Inferior parietal cortex (tissue), 1 donor: ENCODE results near the gene E4F1.

Source experiments
- DNase-seq: peaks from one replicate; pipeline ENCODE4 v3.0.0-alpha.2; 2016; ENCODE audit errors: extremely low spot score

The E4F1 gene, protein sequence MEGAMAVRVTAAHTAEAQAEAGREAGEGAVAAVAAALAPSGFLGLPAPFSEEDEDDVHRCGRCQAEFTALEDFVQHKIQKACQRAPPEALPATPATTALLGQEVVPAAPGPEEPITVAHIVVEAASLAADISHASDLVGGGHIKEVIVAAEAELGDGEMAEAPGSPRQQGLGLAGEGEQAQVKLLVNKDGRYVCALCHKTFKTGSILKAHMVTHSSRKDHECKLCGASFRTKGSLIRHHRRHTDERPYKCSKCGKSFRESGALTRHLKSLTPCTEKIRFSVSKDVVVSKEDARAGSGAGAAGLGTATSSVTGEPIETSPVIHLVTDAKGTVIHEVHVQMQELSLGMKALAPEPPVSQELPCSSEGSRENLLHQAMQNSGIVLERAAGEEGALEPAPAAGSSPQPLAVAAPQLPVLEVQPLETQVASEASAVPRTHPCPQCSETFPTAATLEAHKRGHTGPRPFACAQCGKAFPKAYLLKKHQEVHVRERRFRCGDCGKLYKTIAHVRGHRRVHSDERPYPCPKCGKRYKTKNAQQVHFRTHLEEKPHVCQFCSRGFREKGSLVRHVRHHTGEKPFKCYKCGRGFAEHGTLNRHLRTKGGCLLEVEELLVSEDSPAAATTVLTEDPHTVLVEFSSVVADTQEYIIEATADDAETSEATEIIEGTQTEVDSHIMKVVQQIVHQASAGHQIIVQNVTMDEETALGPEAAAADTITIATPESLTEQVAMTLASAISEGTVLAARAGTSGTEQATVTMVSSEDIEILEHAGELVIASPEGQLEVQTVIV

DNA sequence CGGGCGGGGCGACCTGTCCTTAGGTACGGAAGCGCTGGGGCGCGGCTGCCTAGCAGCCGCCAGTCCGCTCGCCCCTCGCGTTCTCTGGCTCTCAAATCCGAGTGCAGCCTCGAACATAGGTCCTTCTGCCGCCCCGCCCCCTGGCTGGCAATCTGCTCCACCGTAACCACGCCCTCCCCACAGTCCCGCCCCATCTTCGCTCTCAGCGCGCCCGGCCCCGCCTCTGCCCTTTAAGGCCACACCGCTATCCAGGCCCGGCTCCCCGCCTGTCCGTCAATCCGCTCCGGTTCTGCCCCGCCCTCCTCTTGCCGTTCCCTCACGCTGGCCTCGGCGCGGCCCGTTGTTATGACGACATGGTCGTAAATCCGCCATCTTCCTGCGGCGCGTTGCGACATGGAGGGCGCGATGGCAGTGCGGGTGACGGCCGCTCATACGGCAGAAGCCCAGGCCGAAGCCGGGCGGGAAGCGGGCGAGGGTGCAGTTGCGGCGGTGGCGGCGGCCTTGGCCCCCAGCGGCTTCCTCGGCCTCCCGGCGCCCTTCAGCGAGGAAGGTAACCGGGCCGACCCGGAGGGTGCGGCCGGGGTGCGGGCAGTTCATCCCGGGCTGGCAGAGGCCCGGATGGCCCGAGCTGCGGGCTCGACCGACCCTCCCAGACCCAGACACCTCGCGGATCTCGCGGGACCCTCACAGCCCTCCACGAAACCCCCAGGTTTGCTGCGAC, at the start of gene E4F1:
Gene E4F1, plus strand, starts transcription at position 371 of the 721 bp plus-strand sequence. Its CDS starts 23 bp downstream, at position 394.
- DNase-seq: peak; percentile 97

DNA sequence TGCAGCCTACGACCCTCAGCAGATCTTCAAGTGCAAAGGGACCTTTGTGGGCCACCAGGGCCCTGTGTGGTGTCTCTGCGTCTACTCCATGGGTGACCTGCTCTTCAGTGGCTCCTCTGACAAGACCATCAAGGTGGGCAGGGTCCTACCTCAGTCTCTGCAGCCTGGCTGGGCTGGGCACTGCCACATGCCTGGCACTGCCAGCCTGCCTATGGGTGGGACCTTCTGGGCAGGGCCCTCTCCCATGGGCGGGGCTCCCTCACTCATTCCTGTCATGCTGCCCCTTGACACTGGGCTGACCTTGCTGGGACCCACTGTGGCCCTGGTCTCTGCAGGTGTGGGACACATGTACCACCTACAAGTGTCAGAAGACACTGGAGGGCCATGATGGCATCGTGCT, 49.5 kb upstream of the E4F1 start:
- DNase-seq: no peak

DNA sequence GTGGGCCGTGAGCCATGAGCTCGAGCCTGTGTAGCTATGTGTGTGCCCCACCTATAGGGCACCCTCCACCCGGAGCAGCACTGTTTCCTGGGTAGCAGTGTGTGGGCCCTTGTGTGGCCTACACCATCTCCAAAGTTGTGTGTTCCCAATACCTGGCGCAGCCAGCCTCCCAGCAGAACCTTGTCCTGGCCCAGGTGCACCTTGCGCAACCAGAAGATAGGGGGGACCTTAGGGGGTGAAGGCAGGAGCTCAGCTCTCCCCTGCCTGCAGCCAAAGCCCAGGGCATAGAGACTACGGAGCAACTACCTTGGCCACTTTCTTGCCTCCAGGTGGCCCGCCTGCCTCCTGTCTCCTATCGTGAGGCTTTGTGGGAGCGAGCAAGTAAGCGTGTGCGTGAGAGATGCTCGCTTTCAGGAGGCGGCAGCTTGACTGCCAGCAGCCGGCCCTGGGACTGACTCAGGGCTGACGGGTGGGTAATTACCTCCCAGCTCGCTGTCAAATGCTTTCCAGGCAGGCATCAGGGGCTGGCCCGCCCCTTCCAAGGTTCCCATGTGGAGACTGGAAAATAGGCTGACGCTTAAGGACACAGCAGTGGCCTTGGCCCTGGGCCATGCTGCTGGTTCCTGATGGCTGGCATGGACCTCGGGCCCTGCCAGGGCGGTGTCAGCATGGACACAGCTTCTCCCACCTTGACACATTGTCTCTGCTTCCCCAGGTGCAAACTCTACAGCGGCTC, 48.8 kb upstream of the E4F1 start:
- DNase-seq: no peak

DNA sequence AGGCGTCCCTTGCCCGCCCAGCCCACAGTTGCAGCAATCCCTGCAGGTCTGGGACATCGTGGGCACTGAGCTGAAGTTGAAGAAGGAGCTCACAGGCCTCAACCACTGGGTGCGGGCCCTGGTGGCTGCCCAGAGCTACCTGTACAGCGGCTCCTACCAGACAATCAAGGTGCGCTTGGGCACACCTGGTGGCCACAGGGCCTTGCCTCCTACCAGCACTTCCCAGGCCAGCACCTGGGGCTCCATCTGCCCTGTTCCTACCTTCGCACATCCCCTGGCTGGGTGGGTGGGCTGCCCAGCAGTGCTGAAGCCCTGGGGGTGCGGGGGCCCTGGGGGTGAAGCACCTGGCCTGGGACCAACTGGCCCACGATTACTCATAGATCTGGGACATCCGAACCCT, 47.9 kb upstream of the E4F1 start:
- no peak for DNase-seq

DNA sequence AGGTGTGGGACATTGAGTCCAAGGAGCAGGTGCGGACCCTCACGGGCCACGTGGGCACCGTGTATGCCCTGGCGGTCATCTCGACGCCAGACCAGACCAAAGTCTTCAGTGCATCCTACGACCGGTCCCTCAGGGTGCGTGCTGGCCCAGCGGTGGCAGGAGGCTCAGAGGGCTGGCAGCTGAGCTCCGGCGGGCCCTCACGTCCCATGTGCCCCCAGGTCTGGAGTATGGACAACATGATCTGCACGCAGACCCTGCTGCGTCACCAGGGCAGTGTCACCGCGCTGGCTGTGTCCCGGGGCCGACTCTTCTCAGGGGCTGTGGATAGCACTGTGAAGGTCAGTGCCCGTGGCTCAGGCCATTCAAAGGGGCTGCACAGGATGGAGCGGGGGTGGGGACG, 47.3 kb upstream of the E4F1 start:
- DNase-seq: no peak

DNA sequence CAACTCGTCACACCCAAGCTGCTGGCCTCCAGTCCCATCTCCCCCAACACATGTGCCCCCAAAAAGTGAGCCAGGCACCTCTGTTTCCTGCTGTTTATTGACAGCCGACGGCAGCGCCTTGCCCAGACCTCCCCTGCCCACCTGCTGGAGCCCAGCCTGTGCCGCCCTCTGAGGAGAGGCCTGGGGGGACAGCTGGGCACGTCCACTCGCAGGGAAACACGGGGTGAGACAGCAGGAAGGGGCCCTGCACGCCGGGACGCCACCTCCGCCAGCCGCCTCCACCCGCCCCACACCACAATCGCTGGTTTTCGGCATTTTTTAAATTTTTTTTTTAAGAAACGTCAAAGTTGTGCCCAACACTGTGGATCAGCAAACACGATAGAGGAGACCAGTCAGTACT, 46.3 kb upstream of the E4F1 start:
- no peak for DNase-seq

DNA sequence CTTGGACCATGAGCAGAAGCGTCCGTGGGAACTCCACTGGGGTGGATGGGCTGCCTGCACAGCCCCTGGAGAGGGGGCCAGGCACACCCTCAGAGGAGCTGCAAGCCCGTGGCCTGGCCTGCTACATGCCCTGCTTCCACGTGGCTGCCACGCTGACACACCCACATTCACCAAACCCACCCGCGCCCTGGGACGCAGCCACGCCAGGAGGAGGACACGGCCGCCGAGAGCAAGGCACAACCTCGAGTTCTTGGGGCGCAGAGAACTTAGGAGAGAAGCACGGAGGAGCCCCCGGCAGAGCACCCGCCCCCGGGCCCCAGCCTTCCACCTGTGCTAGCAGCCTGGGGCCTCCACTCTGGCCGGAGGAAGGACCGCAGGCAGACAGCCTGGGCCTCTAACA, 45.8 kb upstream of the E4F1 start:
- DNase-seq: no peak

DNA sequence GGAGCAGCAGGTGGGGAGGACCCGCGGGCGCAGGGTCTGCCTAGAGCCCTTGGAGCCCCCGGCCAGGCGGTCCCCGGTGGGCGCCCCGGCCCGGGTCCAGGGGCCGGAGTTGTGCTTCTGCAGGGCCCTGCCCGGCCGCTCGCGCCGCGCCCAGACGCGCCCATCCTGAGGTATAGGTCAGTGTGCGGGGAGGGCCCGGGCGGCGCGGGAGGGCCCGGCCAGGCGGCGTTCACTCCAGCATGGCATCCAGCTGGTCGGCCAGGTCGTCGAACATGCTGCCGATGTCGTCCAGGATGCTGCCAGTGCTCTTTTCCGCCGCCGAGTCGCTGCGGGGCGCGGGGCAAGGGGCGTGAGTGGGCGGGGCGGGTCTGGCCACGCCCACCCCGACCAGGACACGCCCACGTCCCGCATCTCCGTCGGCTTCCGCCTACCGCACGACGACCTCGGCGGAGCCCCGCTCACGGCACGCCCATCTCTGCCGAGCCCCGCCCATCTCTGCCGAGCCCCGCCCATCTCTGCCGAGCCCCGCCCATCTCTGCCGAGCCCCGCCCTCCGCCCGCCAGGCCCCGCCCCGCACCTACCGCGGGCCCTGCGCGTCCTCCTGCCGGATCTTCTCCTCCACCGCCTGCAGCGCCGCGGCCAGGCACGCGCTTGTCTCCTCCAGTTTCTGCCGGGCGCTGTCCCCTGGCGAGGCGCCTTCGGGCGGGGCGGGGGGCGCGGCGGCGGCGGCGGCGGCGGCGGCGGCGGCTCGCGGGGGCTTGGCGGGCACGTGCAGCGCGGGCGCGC, 44.9 kb upstream of the E4F1 start:
- no peak for DNase-seq

DNA sequence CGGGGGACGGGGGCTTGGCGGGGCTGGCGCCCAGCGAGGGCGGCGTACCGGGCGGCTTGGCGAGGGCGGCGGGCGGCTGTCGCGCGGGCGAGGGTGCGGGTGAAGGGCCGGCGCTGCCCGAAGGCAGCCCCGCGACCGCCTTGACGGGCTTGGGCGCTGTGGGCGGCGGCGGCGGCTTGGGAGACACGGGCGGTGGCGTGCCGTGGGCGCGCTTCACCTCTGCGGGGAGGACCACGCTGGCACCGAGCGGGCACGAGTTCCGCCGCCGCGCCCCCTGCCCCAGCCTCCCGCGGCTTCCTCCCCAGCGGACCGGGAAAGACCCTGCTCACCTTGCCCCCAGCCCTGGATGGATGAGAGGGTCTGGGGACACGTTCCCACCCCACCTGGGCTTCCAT, 44.3 kb upstream of the E4F1 start:
- no peak for DNase-seq

DNA sequence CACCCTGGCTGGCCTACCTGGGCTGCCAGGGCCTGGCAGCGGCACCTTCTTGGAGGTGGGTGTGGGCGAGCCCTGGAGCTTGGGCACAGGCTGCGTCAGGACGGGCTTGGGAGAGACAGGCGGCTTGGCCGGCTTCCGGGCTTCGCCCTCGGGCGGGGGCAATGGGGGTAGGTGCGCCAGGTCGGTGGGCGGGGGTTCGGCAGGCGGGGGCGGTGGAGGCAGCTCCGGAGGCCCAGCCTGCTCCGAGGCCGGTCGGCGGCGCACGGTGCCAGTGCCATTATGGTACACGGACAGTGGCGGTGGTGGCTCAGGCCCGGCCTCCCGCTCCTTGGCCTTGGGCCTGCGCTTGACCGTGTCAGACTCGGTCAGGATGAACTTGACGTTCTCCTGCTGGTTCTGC, 43.8 kb upstream of the E4F1 start:
- DNase-seq: no peak

DNA sequence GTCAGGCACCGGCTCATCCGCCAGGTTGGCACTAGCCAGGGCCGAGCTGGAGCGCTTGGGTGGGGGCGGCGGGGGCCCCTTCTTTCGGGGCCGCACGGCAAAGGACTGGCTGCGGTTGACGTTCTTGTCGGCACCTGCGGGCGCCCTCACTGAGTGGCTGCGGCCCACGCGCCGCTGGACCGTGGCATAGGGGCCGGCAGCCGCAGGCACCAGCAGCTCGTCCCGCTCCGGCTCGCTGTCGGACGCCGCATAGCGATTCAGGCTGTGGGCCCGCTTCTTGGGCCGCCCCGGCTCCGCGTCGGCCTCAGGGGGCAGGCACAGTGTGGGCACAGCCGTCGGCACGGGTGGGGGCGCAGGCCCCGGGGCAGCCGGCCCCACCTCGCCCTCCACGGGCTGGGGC, 42.9 kb upstream of the E4F1 start:
- no peak for DNase-seq

DNA sequence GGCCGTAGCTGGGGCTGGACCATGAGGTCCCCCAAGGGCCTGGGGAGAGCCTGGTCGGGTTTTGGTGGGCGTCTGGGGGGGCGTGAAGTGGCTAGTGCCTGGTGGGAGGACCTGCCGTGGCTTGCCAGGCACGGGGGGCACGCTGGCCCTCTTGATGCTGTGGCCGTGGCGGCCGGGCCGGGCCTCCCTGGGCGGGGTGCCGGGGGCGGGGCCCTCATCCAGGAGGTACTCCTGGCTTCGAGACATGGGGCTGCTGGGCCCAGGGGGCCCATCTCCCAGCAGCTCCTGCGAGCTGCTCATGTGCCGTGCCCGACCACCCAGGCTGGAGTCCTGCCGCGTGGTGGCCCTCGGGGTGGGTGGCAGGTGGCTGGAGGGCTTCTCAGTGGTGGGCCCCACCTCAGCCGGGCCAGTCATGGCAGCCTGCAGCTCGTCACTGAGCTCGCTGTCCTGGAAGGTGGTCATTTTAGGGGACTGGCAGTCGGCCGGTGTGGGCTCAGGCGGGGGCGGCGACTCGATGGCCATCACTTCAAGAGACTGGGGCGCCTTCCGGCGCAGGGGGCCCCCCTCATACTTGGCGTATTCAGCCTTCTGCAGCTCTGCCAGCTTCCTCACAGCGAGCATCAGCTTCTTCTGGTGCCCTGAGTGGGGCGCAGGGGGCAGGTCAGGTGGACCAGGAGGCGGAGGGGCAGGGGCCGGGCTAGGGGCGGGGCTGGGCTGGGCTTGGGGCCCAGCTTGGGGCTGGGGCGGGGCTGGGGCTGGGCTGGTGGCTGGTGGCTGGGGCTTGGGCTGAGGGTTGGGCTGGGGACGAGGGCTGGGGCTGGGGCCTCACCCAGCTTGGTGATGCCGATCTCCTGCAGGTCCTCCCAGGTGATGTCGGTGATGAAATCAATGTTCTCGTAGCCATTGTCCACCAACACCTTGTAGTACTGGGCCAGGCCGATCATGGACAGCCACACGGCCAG, 42.1 kb upstream of the E4F1 start:
- no peak for DNase-seq

DNA sequence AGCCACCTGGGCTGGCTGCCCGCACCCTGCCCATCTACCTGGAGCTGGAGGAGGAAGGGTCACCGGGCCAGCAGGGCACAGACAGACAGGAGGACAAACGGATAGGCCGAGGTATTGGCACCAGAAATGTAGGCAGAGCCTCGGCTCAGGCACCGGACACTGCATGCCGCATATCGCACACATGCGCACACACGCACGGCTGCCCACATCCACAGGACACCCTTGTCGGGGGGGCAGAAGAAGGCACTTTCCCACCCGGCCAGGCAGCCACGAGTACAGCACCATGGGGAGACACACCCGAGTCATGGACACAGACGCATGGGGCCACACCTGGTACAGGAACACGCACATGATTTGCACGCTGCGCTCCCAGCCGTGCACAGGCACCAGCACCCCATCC, 41.4 kb upstream of the E4F1 start:
- no peak for DNase-seq

DNA sequence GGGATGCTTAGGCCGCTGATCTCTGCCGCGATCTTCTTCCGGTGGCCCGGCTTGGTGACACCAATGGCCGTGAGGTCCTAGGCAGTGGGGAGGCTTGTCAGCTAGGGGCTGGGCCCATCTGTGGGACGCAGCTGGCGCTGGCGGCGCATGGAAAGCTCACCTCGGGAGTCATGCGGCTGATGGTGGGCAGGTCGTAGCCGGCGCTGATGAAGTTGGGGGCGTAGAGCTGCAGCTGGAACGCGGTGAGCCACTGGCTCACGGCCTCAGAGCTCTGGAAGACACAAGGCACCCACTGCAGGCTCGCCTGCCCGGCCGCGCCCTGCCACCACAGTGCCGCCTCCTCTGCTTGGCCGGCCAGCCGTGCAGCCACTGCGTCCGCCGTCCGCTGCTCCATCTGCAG, 39.7 kb upstream of the E4F1 start:
- no peak for DNase-seq

DNA sequence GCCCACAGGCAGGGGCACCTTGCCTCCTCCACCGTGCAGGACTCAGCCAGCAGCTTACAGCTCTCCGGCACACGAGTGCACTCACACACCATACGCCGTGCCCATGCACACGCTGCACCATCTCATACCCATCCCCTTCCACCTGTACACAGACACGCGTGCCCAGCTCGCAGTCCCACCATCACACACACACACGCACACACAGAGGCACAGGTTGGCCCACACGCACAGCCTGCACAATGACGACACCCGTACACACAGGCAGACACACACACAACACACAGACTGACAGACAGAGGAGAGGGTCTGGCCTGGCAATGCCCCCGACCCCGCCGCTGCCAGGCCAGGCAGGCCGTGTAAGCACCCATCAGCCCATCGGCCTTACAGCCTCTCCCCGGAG, 39.0 kb upstream of the E4F1 start:
- DNase-seq: no peak

DNA sequence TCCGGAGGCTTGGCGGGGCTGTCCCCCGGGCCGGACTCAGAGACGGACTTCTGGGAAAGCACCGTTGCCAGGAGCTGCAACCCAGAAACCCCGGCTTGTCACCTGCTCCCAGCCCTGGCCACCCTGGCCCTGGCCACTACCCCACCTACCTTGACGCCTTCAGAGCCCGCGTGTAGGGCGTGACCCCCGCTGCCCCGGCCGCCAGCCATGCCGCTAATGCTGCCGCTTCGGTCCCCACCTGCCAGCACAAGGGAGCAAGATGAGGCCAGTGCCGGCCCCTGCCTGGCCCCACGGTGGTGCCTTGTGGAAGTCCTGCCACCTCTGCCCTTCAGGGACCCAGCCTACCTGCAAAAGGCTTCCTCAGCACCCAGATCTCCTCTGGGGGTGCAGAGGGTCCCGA, 38.4 kb upstream of the E4F1 start:
- DNase-seq: no peak

DNA sequence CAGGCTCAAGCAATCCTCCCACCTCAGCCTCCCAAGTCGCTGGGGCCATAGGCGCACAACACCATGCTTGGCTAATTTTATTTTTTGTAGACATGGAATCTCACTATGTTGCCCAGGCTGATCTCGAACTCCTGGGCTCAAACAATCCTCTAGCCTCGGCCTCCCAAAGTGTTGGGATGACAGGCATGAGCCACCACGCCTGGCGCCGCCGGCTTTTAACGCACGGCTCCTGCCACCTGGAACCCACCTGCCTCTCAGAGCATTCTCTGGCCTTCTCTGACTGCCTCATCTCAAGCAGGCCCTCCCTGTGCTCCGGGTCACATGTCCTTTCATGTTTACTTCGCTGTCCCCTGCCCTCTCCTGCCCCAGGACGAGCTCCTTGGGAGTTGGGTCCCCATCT, 37.3 kb upstream of the E4F1 start:
- DNase-seq: no peak

DNA sequence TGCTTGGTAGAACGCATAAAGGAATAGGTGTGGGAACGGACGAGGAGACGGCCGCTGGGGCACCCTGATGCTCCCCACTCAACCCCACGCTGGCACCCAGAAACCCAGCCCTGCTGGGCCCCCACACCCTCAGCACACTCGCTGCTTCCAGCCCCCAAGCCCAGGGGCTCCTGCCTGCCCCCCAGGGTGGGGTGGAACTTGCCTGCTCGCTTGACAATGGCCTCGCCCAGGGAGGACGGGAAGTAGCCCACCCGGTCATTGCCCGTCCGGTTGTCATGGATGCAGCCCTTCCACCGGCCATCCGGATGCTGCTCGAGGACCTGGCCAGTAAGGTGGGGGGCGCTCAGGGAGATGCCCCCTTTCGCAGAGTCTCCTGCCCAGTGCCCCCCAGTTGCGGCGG, 36.9 kb upstream of the E4F1 start:
- DNase-seq: no peak

DNA sequence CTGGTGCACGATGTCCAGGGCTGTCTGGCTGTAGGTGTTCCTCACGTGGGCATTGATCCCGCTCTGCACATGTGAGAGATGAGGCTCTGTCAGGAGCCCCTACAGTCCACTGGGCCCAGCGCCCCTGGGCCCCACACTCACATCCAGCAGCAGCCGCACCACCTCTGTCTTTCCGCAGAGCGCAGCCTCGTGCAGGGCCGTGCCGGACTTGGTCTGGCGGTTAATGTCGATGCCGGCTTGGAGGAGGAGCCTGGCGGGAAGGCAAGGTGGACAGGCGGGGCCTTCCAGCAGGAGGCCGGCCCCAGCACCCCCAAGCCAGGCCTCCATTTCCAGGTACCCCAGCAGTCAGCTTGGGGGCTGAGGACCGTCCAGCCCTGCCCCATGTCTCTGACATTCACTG, 36.2 kb upstream of the E4F1 start:
- no peak for DNase-seq

DNA sequence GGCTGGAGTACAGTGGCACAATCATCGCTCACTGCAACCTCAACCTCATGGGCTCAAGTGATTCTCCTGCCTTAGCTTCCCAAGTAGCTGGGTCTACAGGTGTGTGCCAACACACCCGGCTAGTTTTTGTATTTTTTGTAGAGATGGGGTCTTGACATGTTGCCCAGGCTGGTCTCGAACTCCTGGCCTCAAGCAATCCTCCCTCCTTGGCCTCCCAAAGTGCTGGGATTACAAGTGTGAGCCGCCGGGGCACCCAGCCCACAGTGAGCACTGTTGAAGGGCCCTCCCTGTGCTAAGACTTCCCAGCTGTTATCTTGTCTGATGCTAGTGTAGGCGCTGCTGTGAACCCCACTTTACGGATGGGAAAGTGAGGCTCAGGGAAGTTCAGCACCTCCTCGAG, 35.0 kb upstream of the E4F1 start:
- DNase-seq: no peak
